GM23338 (cell line): Measurements from ENCODE around the gene TP53. TPM values are rescaled to one million over a fixed set of nuclear protein-coding genes. Genes with fewer than 3 reads are reported as not detected.

Experiments
- ATAC-seq: fragments of 200-7000 bp; cut with Tn5 transposase; 3 replicates; pipeline ENCODE4 v1.9.1; 2020
- DNase-seq: peaks from one replicate; pipeline ENCODE4 v3.0.0-alpha.2; 2015; ENCODE audit warnings: low spot score
- H2AFZ ChIP-seq: fragments of 200-600 bp; sonication (generic); 2 replicates; pipeline ENCODE4 v1.8.0; 2016; ENCODE audit warnings: antibody characterized with exemption, mild to moderate bottlenecking, moderate library complexity
- H3F3A ChIP-seq: fragments of 200-600 bp; sonication (generic); replicated peaks from 2 replicates; pipeline ENCODE4 v1.8.0; 2017; ENCODE audit warnings: antibody characterized with exemption, mixed run types, low read depth
- H3K27ac ChIP-seq: fragments of 200-600 bp; sonication (generic); 2 replicates; pipeline ENCODE4 v1.6.1; 2016; ENCODE audit warnings: low read depth
- H3K27me3 ChIP-seq: fragments of 200-600 bp; sonication (generic); 2 replicates; pipeline ENCODE4 v1.8.0; 2016; ENCODE audit warnings: mild to moderate bottlenecking, mixed run types, moderate library complexity; ENCODE audit not compliant: insufficient read depth
- H3K36me3 ChIP-seq: fragments of 200-600 bp; sonication (generic); 2 replicates; pipeline ENCODE4 v1.8.0; 2016; ENCODE audit warnings: mild to moderate bottlenecking; ENCODE audit not compliant: insufficient read depth
- H3K4me1 ChIP-seq: fragments of 200-600 bp; sonication (generic); 2 replicates; pipeline ENCODE4 v1.8.0; 2016; ENCODE audit warnings: mild to moderate bottlenecking, moderate library complexity; ENCODE audit not compliant: insufficient read depth
- H3K4me2 ChIP-seq: fragments of 200-600 bp; sonication (generic); 2 replicates; pipeline ENCODE4 v1.7.1; 2017; ENCODE audit warnings: mixed run types
- H3K4me3 ChIP-seq: fragments of 200-600 bp; sonication (generic); 2 replicates; pipeline ENCODE4 v1.6.1; 2016; ENCODE audit warnings: mixed run types
- H3K79me2 ChIP-seq: fragments of 200-600 bp; sonication (generic); replicated peaks from 2 replicates; pipeline ENCODE4 v1.8.0; 2017; ENCODE audit warnings: mild to moderate bottlenecking; ENCODE audit not compliant: insufficient read depth
- H3K9me2 ChIP-seq: fragments of 200-600 bp; sonication (generic); 2 replicates; pipeline ENCODE4 v1.8.0; 2017; ENCODE audit not compliant: insufficient read depth
- H4K20me1 ChIP-seq: fragments of 200-600 bp; sonication (generic); replicated peaks from 2 replicates; pipeline ENCODE4 v1.8.0; 2017; ENCODE audit warnings: mild to moderate bottlenecking; ENCODE audit not compliant: insufficient read depth
- H3K27ac Mint-ChIP-seq: 2 replicates; pipeline ENCODE4 v1.8.0; 2020; ENCODE audit warnings: inconsistent platforms, mild to moderate bottlenecking, moderate library complexity, mixed read lengths
- H3K27me3 Mint-ChIP-seq: 3 replicates; pipeline ENCODE4 v1.8.0; 2022; ENCODE audit warnings: low read depth, mild to moderate bottlenecking, moderate library complexity, mixed read lengths, inconsistent platforms; ENCODE audit not compliant: insufficient read depth, poor library complexity
- H3K36me3 Mint-ChIP-seq: 3 replicates; pipeline ENCODE4 v1.8.0; 2021; ENCODE audit warnings: low read depth, mild to moderate bottlenecking, inconsistent platforms, moderate library complexity, mixed read lengths
- H3K4me1 Mint-ChIP-seq: 3 replicates; pipeline ENCODE4 v1.8.0; 2020; ENCODE audit warnings: mild to moderate bottlenecking, inconsistent platforms, mixed read lengths
- H3K4me3 Mint-ChIP-seq: 3 replicates; pipeline ENCODE4 v1.8.0; 2021; ENCODE audit warnings: moderate library complexity, mild to moderate bottlenecking, inconsistent platforms, mixed read lengths
- H3K9me3 Mint-ChIP-seq: 3 replicates; pipeline ENCODE4 v1.8.0; 2020; ENCODE audit warnings: moderate library complexity, mild to moderate bottlenecking, inconsistent platforms, mixed read lengths
- CREB1 ChIP-seq: fragments of 250-450 bp; sonication (Bioruptor Pico); IDR thresholded peaks from 2 replicates; pipeline ENCODE4 v1.5.0; 2020; ENCODE audit warnings: low read depth, mild to moderate bottlenecking, moderate library complexity
- CTCF ChIP-seq, 2 experiments: fragments of 200-600 bp in 1 of 2; sonication (generic) in 1 of 2; conservative IDR thresholded peaks; 2 replicates each; pipeline versions ENCODE4 v1.5.1 to v1.6.1; 2016 to 2017; ENCODE audit warnings: antibody characterized with exemption in 2 of 2, low read depth in 2 of 2, mild to moderate bottlenecking in 2 of 2, moderate library complexity in 1 of 2
- ETS1 ChIP-seq: IDR thresholded peaks from 2 replicates; pipeline ENCODE4 v1.6.1; 2016; ENCODE audit warnings: antibody characterized with exemption
- EZH2 ChIP-seq: fragments of 200-600 bp; sonication (generic); IDR thresholded peaks from one replicate; pipeline ENCODE4 v1.8.0; 2017; ENCODE audit warnings: antibody characterized with exemption, mild to moderate bottlenecking, low read depth; ENCODE audit not compliant: unreplicated experiment
- JUNB ChIP-seq: IDR thresholded peaks from one replicate; pipeline ENCODE4 v1.6.1; 2016; ENCODE audit warnings: antibody characterized with exemption; ENCODE audit not compliant: unreplicated experiment
- NANOG ChIP-seq: IDR thresholded peaks from 2 replicates; pipeline ENCODE4 v1.6.1; 2016; ENCODE audit warnings: antibody characterized with exemption, borderline replicate concordance
- POLR2AphosphoS5 ChIP-seq: IDR thresholded peaks from 2 replicates; pipeline ENCODE4 v1.6.1; 2016; ENCODE audit warnings: antibody characterized with exemption, low read depth
- REST ChIP-seq: IDR thresholded peaks from one replicate; pipeline ENCODE4 v1.6.1; 2018; ENCODE audit warnings: antibody characterized with exemption; ENCODE audit not compliant: unreplicated experiment
- STAT1 ChIP-seq: IDR thresholded peaks from one replicate; pipeline ENCODE4 v1.6.1; 2016; ENCODE audit warnings: antibody characterized with exemption; ENCODE audit not compliant: unreplicated experiment
- ZNF114 ChIP-seq: fragments of 250-450 bp; sonication (Bioruptor Pico); IDR thresholded peaks from 2 replicates; pipeline ENCODE4 v1.5.0; 2020; ENCODE audit warnings: mild to moderate bottlenecking, moderate library complexity
- ZNF462 ChIP-seq: fragments of 250-450 bp; sonication (Bioruptor Pico); IDR thresholded peaks from 2 replicates; pipeline ENCODE4 v1.5.0; 2020; ENCODE audit warnings: mild to moderate bottlenecking, moderate library complexity
- polyA plus RNA-seq: library from polyadenylated mRNA; unstranded; fragments of >200 nt; fragmentation: Nextera tagmentation; extraction: Ambion mirVana; gene quantifications from 2 replicates; pipeline ENCODE4 v1.2.1, GENCODE V29; 2016
- total RNA-seq: library from RNA; depleted of rRNA; stranded (reverse); fragments of >200 nt; shearing (Covaris generic); gene quantifications from 2 replicates; pipeline ENCODE4 v1.2.3, GENCODE V29; 2014

TP53 gene
- total and polyA plus RNA-seq, 2 experiments from 2014 or later, result 119 to 154 TPM

- TF ChIP-seq ZNF114 (CRISPR knock-in tag), result no peak
- TF ChIP-seq CTCF (conservative IDR thresholded peaks at IDR 0.05; ENCODE audit: low read depth in 2 of 2), result no peak
- TF ChIP-seq JUNB, result no peak
- no peak for TF ChIP-seq REST
Measured at GRCh38 chr17:7709031-7709430, 21.7 kb upstream of the TP53 start (continued).

- Histone ChIP-seq H4K20me1 (no peaks in the 10 kb centered on the region; the same call in 1 of the 2 replicates), H3K27me3 (peaks cover 11% of the 10 kb centered on the region), H3K4me1 (peaks cover 36% of the 10 kb centered on the region), H3F3A (0 out of 2 replicates have a peak, but pooled peaks cover 20% of the 10 kb centered on the region), H3K79me2 (no peaks in the 10 kb centered on the region), H3K4me3 (no peak overlapping the region), H2AFZ (no peak overlapping the region), H3K36me3 (no peaks in the 10 kb centered on the region), H3K27ac (no peak overlapping the region), H3K4me2 (no peak overlapping the region), H3K9me2 (0 out of 2 replicates have a peak, but pooled peaks cover 8% of the 10 kb centered on the region)
- peaks cover 50% of the 10 kb centered on the region for H3K4me1 Mint-ChIP-seq
- no peaks in the 10 kb centered on the region for H3K9me3 Mint-ChIP-seq
- 0 out of 3 replicates have a peak, but pooled peaks cover 4% of the 10 kb centered on the region for H3K36me3 Mint-ChIP-seq
- no peak for DNase-seq
- no peak for ATAC-seq
- peaks cover 17% of the 10 kb centered on the region for H3K27me3 Mint-ChIP-seq
- no peak overlapping the region for H3K27ac Mint-ChIP-seq
- no peak overlapping the region for H3K4me3 Mint-ChIP-seq
- no peak for TF ChIP-seq EZH2
- TF ChIP-seq JUNB, result no peak
- no peak for TF ChIP-seq POLR2AphosphoS5
- TF ChIP-seq ZNF114 (CRISPR knock-in tag), result no peak
- TF ChIP-seq ETS1, result no peak
- TF ChIP-seq STAT1, result no peak
- no peak for TF ChIP-seq ZNF462 (CRISPR knock-in tag)
- TF ChIP-seq CREB1 (CRISPR knock-in tag), result no peak
- TF ChIP-seq NANOG, result no peak
Measured at GRCh38 chr17:7707858-7708750, 20.8 kb upstream of the TP53 start.
